ENCODE data around the gene CAMTA1. TPM values are rescaled to one million over a fixed set of nuclear protein-coding genes. Genes with fewer than 3 reads are reported as not detected.

Gene CAMTA1
- total RNA-seq, 1 donor from 2014 or later, result 63.8 TPM

DNA sequence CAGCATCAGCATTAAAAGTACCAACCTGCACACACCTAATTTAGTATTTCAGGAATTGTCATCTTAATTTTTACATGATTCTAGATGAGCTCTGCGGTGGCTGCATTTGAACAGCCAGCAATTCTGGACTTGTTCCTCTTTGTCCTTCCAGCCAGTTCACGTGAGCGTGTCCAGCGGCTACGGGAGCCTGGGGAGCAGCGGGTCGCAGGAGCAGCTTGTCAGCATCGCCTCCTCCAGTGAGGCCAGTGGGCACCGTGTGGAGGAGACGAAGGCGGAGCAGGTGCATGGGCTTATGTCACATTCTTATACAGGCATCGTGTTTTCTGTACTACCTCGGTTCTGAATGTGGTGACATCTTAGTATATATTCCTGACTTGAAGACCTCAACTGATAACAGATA lies 1024.5 kb downstream of the CAMTA1 start:
- H3K27ac Mint-ChIP-seq (ENCODE audit: unreplicated experiment), result no peak overlapping the region
- H3K9me3 Mint-ChIP-seq (ENCODE audit: low read depth), result peaks cover 15% of the 10 kb centered on the region
- H3K4me1 Mint-ChIP-seq (ENCODE audit: low read depth), result peaks cover 3% of the 10 kb centered on the region
- peaks cover 21% of the 10 kb centered on the region for H3K36me3 Mint-ChIP-seq (ENCODE audit: low read depth)
- no peak for DNase-seq (ENCODE audit: low spot score)
- H3K4me3 Mint-ChIP-seq (ENCODE audit: unreplicated experiment), result no peak overlapping the region
- TF ChIP-seq, protein P1, sequence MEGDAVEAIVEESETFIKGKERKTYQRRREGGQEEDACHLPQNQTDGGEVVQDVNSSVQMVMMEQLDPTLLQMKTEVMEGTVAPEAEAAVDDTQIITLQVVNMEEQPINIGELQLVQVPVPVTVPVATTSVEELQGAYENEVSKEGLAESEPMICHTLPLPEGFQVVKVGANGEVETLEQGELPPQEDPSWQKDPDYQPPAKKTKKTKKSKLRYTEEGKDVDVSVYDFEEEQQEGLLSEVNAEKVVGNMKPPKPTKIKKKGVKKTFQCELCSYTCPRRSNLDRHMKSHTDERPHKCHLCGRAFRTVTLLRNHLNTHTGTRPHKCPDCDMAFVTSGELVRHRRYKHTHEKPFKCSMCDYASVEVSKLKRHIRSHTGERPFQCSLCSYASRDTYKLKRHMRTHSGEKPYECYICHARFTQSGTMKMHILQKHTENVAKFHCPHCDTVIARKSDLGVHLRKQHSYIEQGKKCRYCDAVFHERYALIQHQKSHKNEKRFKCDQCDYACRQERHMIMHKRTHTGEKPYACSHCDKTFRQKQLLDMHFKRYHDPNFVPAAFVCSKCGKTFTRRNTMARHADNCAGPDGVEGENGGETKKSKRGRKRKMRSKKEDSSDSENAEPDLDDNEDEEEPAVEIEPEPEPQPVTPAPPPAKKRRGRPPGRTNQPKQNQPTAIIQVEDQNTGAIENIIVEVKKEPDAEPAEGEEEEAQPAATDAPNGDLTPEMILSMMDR (IDR thresholded peaks at IDR 0.05), result no peak
- H3K27me3 Mint-ChIP-seq (ENCODE audit: low read depth), result no peaks in the 10 kb centered on the region

GRCh38 chr1:7810395-7810794 lies 1025.1 kb downstream of the CAMTA1 start:
- Mint-ChIP-seq H3K36me3 (ENCODE audit: low read depth) (peaks cover 23% of the 10 kb centered on the region), H3K27ac (ENCODE audit: unreplicated experiment) (no peak overlapping the region), H3K4me3 (ENCODE audit: unreplicated experiment) (no peak overlapping the region), H3K9me3 (ENCODE audit: low read depth) (peaks cover 19% of the 10 kb centered on the region), H3K27me3 (ENCODE audit: low read depth) (no peaks in the 10 kb centered on the region), H3K4me1 (ENCODE audit: low read depth) (peaks cover 3% of the 10 kb centered on the region)
- TF ChIP-seq, protein P1 (IDR thresholded peaks at IDR 0.05), result no peak
- no peak for DNase-seq (ENCODE audit: low spot score)

DNA sequence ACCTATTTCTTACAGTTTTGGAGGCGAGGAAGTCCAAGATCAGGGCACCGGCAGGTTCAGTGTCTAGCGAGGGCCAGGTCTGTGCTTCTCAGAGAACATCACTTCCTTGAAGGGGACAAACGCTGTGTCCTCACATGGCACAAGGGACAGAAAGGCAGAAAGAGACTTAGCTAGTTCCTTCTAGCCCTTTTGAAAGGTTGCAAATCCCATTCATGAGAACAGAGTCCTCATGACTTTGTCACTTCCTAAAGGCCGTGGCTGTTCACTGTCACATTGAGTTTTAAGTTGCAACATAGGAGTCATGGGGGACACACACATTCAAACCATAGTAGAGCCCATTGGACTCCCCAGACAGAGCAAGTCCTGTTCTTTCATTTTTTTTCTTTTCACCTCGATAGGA lies 1026.2 kb downstream of the CAMTA1 start:
- Mint-ChIP-seq H3K27me3 (ENCODE audit: low read depth) (no peaks in the 10 kb centered on the region), H3K9me3 (ENCODE audit: low read depth) (peaks cover 20% of the 10 kb centered on the region), H3K27ac (ENCODE audit: unreplicated experiment) (no peak overlapping the region), H3K4me1 (ENCODE audit: low read depth) (peaks cover 3% of the 10 kb centered on the region), H3K36me3 (ENCODE audit: low read depth) (peaks cover 23% of the 10 kb centered on the region), H3K4me3 (ENCODE audit: unreplicated experiment) (no peak overlapping the region)
- DNase-seq (ENCODE audit: low spot score), result no peak
- TF ChIP-seq, protein P1 (IDR thresholded peaks at IDR 0.05), result no peak

DNA sequence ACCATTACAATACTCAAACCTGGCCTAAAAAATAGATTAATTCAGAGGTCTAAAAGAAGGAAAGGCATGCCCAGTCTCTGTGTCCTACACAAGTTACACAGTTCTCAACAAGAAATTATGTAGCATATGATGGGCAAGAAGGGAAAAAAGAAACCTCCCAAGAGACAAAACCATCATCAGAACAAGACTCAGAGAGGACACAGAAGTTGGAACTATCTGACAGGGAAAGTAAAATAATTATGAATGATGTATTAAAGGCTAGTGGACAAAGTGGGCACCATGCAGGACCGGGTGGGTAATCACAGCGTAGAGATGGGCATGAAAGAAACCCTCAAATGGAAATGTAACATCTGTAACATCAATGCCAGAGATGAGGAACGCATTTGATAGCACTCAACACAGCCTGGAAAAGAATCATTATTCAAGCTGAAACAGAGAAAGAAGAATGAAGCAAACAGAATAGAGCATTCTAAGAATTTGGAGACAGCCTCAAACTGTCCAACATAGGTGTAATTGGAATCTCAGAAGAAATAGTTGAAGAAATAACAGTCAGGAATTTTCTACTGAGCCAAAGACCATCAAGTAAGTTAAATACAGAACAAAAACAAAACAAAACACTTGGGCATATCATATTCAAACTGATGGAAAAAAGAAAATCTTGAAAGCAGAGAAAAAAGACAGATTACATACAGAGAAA lies 1028.6 kb downstream of the CAMTA1 start:
- no peak overlapping the region for H3K4me3 Mint-ChIP-seq (ENCODE audit: unreplicated experiment)
- H3K4me1 Mint-ChIP-seq (ENCODE audit: low read depth), result peaks cover 3% of the 10 kb centered on the region
- no peak for DNase-seq (ENCODE audit: low spot score)

More for the DNA sequence above, 1028.6 kb downstream of the CAMTA1 start:
- no peak overlapping the region for H3K27ac Mint-ChIP-seq (ENCODE audit: unreplicated experiment)
- H3K9me3 Mint-ChIP-seq (ENCODE audit: low read depth), result peaks cover 20% of the 10 kb centered on the region
- H3K36me3 Mint-ChIP-seq (ENCODE audit: low read depth), result peaks cover 23% of the 10 kb centered on the region
- no peaks in the 10 kb centered on the region for H3K27me3 Mint-ChIP-seq (ENCODE audit: low read depth)
- TF ChIP-seq, protein P1 (IDR thresholded peaks at IDR 0.05), result no peak

Other genes with a start within 250 kb of the CAMTA1 start
- 24.0 to 32.3 TPM (median 27.0 TPM) in 3 replicates for gene NOL9, start 230.9 kb upstream of the CAMTA1 start, total RNA-seq
- gene TAS1R1, start 230.1 kb upstream of the CAMTA1 start, total RNA-seq, result not detected in 3 replicates
- 19.9 to 27.4 TPM (median 23.7 TPM) in 3 replicates for gene ZBTB48, start 205.5 kb upstream of the CAMTA1 start, total RNA-seq
- 34.3 to 39.6 TPM (median 38.3 TPM) in 3 replicates for gene KLHL21, start 182.6 kb upstream of the CAMTA1 start, total RNA-seq
- gene PHF13, start 171.7 kb upstream of the CAMTA1 start, total RNA-seq, result 22.2 to 25.6 TPM (median 23.9 TPM) in 3 replicates
- gene THAP3, start 160.6 kb upstream of the CAMTA1 start, total RNA-seq, result 12.9 to 18.2 TPM (median 14.7 TPM) in 3 replicates
- 46.3 to 49.7 TPM (median 47.2 TPM) in 3 replicates for gene DNAJC11, start 83.6 kb upstream of the CAMTA1 start, total RNA-seq